Measurements from ENCODE around the gene ZDHHC17.

Gene ZDHHC17

GRCh38 chr12:76810671-76811419, 46.9 kb downstream of the ZDHHC17 start:
- CTCF ChIA-PET: no interaction called here
- WGBS (ENCODE audit: insufficient coverage): 100% methylated on average over 4 of the region's 6 CpGs

GRCh38 chr12:76811976-76812375, 48.1 kb downstream of the ZDHHC17 start:
- no peak overlapping the region for H3K27ac ChIP-seq (ENCODE audit: insufficient read depth in 1 of 2, low read depth in 1 of 2, low read length in 2 of 2, poor library complexity in 1 of 2, severe bottlenecking in 2 of 2)
- H3K36me3 ChIP-seq (ENCODE audit: control insufficient read depth in 4 of 4, insufficient read depth in 4 of 4, low read length in 3 of 4): peaks cover 2 to 37% (median 18%) of the 10 kb centered on the region in 4 experiments
- H3K4me3 ChIP-seq (ENCODE audit: control insufficient read depth in 1 of 7, extremely low read depth in 1 of 7, insufficient read depth in 4 of 7, low read depth in 2 of 7, low read length in 6 of 7): no peak overlapping the region
- WGBS (ENCODE audit: insufficient coverage): 100% methylated on average over 1 of the region's 1 CpG
- ChIA-PET POLR2A (no interaction called here), CTCF (no interaction called here)
- no peaks in the 10 kb centered on the region for H3K27me3 ChIP-seq (replicated peaks in 2 of 5; ENCODE audit: control insufficient read depth in 4 of 5, insufficient read depth in 5 of 5, low read length in 4 of 5)
- H3K9me3 ChIP-seq (ENCODE audit: control extremely low read depth in 1 of 5, control insufficient read depth in 4 of 5, insufficient read depth in 2 of 5, low read depth in 1 of 5, low read length in 4 of 5): no peaks in the 10 kb centered on the region
- H3K4me1 ChIP-seq (ENCODE audit: control extremely low read depth in 1 of 4, control insufficient read depth in 4 of 4, insufficient read depth in 4 of 4, low read length in 3 of 4): no peaks in the 10 kb centered on the region
- DNase-seq: no peak

More at GRCh38 chr12:76810671-76811419, 46.9 kb downstream of the ZDHHC17 start:
- Histone ChIP-seq H3K4me1 (ENCODE audit: control extremely low read depth in 1 of 4, control insufficient read depth in 4 of 4, insufficient read depth in 4 of 4, low read length in 3 of 4) (no peaks in the 10 kb centered on the region), H3K36me3 (ENCODE audit: control insufficient read depth in 4 of 4, insufficient read depth in 4 of 4, low read length in 3 of 4) (peaks cover 2 to 44% (median 22%) of the 10 kb centered on the region in 4 experiments), H3K27me3 (replicated peaks in 2 of 5; ENCODE audit: control insufficient read depth in 4 of 5, insufficient read depth in 5 of 5, low read length in 4 of 5) (no peaks in the 10 kb centered on the region), H3K9me3 (ENCODE audit: control extremely low read depth in 1 of 5, control insufficient read depth in 4 of 5, insufficient read depth in 2 of 5, low read depth in 1 of 5, low read length in 4 of 5) (no peaks in the 10 kb centered on the region), H3K27ac (ENCODE audit: insufficient read depth in 1 of 2, low read depth in 1 of 2, low read length in 2 of 2, poor library complexity in 1 of 2, severe bottlenecking in 2 of 2) (no peak overlapping the region), H3K4me3 (ENCODE audit: control insufficient read depth in 1 of 7, extremely low read depth in 1 of 7, insufficient read depth in 4 of 7, low read depth in 2 of 7, low read length in 6 of 7) (no peak overlapping the region)
- POLR2A ChIA-PET: no interaction called here
- DNase-seq: no peak

- H3K27me3 ChIP-seq (replicated peaks in 2 of 5; ENCODE audit: control insufficient read depth in 4 of 5, insufficient read depth in 5 of 5, low read length in 4 of 5): no peaks in the 10 kb centered on the region
- CTCF ChIA-PET: no interaction called here
- DNase-seq: no peak
- H3K4me1 ChIP-seq (ENCODE audit: control extremely low read depth in 1 of 4, control insufficient read depth in 4 of 4, insufficient read depth in 4 of 4, low read length in 3 of 4): no peaks in the 10 kb centered on the region
- H3K36me3 ChIP-seq (ENCODE audit: control insufficient read depth in 4 of 4, insufficient read depth in 4 of 4, low read length in 3 of 4): peaks cover 2 to 27% (median 15%) of the 10 kb centered on the region in 4 experiments
- no peak overlapping the region for H3K4me3 ChIP-seq (ENCODE audit: control insufficient read depth in 1 of 7, extremely low read depth in 1 of 7, insufficient read depth in 4 of 7, low read depth in 2 of 7, low read length in 6 of 7)
- no peaks in the 10 kb centered on the region for H3K9me3 ChIP-seq (ENCODE audit: control extremely low read depth in 1 of 5, control insufficient read depth in 4 of 5, insufficient read depth in 2 of 5, low read depth in 1 of 5, low read length in 4 of 5)
- POLR2A ChIA-PET: no interaction called here
- H3K27ac ChIP-seq (ENCODE audit: insufficient read depth in 1 of 2, low read depth in 1 of 2, low read length in 2 of 2, poor library complexity in 1 of 2, severe bottlenecking in 2 of 2): no peak overlapping the region
Measured at GRCh38 chr12:76813265-76813664, 49.4 kb downstream of the ZDHHC17 start.

DNA sequence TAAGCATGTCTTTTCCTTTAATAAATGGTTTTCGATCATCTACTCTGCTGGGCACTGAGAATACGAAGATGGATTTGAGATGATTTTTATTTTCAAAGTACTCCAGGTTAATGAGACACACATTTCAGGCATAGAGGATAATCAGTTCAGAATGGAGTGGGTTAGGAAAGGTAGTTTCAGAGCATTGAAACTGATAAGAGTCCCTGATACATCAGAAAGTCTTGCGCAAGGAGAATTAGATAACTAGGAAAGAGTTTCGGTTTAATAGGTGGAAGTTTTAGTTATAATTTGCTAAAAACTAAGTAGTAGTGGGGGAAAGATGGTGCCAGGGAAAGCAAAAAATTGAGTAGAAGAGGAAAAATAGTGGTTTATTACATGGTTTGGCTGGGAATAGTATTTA, 50.1 kb downstream of the ZDHHC17 start:
- Histone ChIP-seq H3K27ac (ENCODE audit: insufficient read depth in 1 of 2, low read depth in 1 of 2, low read length in 2 of 2, poor library complexity in 1 of 2, severe bottlenecking in 2 of 2) (no peak overlapping the region), H3K27me3 (replicated peaks in 2 of 5; ENCODE audit: control insufficient read depth in 4 of 5, insufficient read depth in 5 of 5, low read length in 4 of 5) (no peaks in the 10 kb centered on the region), H3K4me1 (ENCODE audit: control extremely low read depth in 1 of 4, control insufficient read depth in 4 of 4, insufficient read depth in 4 of 4, low read length in 3 of 4) (no peaks in the 10 kb centered on the region), H3K9me3 (ENCODE audit: control extremely low read depth in 1 of 5, control insufficient read depth in 4 of 5, insufficient read depth in 2 of 5, low read depth in 1 of 5, low read length in 4 of 5) (no peaks in the 10 kb centered on the region), H3K4me3 (ENCODE audit: control insufficient read depth in 1 of 7, extremely low read depth in 1 of 7, insufficient read depth in 4 of 7, low read depth in 2 of 7, low read length in 6 of 7) (no peak overlapping the region), H3K36me3 (ENCODE audit: control insufficient read depth in 4 of 4, insufficient read depth in 4 of 4, low read length in 3 of 4) (peaks cover 2 to 27% (median 16%) of the 10 kb centered on the region in 4 experiments)
- DNase-seq: no peak
- 100% methylated on average over 3 of the region's 4 CpGs for WGBS (ENCODE audit: insufficient coverage)
- ChIA-PET POLR2A (no interaction called here), CTCF (no interaction called here)

GRCh38 chr12:76820888-76821482, 57.1 kb downstream of the ZDHHC17 start:
- peaks cover 2 to 14% (median 11%) of the 10 kb centered on the region in 4 experiments for H3K36me3 ChIP-seq (ENCODE audit: control insufficient read depth in 4 of 4, insufficient read depth in 4 of 4, low read length in 3 of 4)
- H3K4me1 ChIP-seq (ENCODE audit: control extremely low read depth in 1 of 4, control insufficient read depth in 4 of 4, insufficient read depth in 4 of 4, low read length in 3 of 4): no peaks in the 10 kb centered on the region
- no peaks in the 10 kb centered on the region for H3K9me3 ChIP-seq (ENCODE audit: control extremely low read depth in 1 of 5, control insufficient read depth in 4 of 5, insufficient read depth in 2 of 5, low read depth in 1 of 5, low read length in 4 of 5)
- DNase-seq: peak in 1 of 3 donors; percentile 10
- ChIA-PET POLR2A (interaction anchor here (0.6 kb wide), 1 partner anchor 60 kb away, joined by 3 read pairs; no protein-coding TSS in a partner anchor), CTCF (interaction anchor here (1.0 to 2.9 kb wide), 7 partner anchors 10 to 199 kb away, joined by 3 to 11 read pairs (median 4); no protein-coding TSS in a partner anchor)
- H3K4me3 ChIP-seq (ENCODE audit: control insufficient read depth in 1 of 7, extremely low read depth in 1 of 7, insufficient read depth in 4 of 7, low read depth in 2 of 7, low read length in 6 of 7): no peak overlapping the region
- H3K27me3 ChIP-seq (replicated peaks in 2 of 5; ENCODE audit: control insufficient read depth in 4 of 5, insufficient read depth in 5 of 5, low read length in 4 of 5): no peaks in the 10 kb centered on the region
- no peak overlapping the region for H3K27ac ChIP-seq (ENCODE audit: insufficient read depth in 1 of 2, low read depth in 1 of 2, low read length in 2 of 2, poor library complexity in 1 of 2, severe bottlenecking in 2 of 2)
- no CpG with 5 or more reads among the region's 2 CpGs for WGBS (ENCODE audit: insufficient coverage)

DNA sequence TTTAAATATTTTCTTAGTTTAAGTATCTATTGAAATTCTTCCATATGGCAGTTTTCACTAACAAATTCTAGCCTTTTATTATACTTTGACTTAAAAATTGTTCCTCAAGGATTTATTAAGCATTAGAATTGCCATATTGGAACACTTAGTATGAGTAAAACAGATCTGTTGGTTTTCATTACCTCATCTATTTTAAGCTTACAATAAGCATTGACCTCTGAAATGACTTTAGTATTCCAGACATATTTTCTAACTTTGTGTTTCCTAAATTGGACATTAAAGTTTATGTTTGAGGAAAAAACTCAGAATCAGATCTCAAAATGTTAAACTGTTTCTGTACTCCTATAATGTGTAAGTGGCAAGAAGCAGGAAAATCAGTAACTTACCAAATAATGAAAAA, 66.5 kb downstream of the ZDHHC17 start:
- Histone ChIP-seq H3K4me1 (ENCODE audit: control extremely low read depth in 1 of 4, control insufficient read depth in 4 of 4, insufficient read depth in 4 of 4, low read length in 3 of 4) (no peaks in the 10 kb centered on the region), H3K9me3 (ENCODE audit: control extremely low read depth in 1 of 5, control insufficient read depth in 4 of 5, insufficient read depth in 2 of 5, low read depth in 1 of 5, low read length in 4 of 5) (peaks cover 2 to 13% (median 3%) of the 10 kb centered on the region in 5 experiments), H3K27ac (ENCODE audit: insufficient read depth in 1 of 2, low read depth in 1 of 2, low read length in 2 of 2, poor library complexity in 1 of 2, severe bottlenecking in 2 of 2) (no peak overlapping the region), H3K27me3 (replicated peaks in 2 of 5; ENCODE audit: control insufficient read depth in 4 of 5, insufficient read depth in 5 of 5, low read length in 4 of 5) (no peaks in the 10 kb centered on the region), H3K4me3 (ENCODE audit: control insufficient read depth in 1 of 7, extremely low read depth in 1 of 7, insufficient read depth in 4 of 7, low read depth in 2 of 7, low read length in 6 of 7) (no peak overlapping the region), H3K36me3 (ENCODE audit: control insufficient read depth in 4 of 4, insufficient read depth in 4 of 4, low read length in 3 of 4) (peaks cover 10 to 35% (median 19%) of the 10 kb centered on the region in 4 experiments)
- no peak for DNase-seq
- CTCF ChIA-PET: interaction anchor here (1.5 kb wide), 1 partner anchor 10 kb away, joined by 4 read pairs; no protein-coding TSS in a partner anchor
- POLR2A ChIA-PET: no interaction called here

DNA sequence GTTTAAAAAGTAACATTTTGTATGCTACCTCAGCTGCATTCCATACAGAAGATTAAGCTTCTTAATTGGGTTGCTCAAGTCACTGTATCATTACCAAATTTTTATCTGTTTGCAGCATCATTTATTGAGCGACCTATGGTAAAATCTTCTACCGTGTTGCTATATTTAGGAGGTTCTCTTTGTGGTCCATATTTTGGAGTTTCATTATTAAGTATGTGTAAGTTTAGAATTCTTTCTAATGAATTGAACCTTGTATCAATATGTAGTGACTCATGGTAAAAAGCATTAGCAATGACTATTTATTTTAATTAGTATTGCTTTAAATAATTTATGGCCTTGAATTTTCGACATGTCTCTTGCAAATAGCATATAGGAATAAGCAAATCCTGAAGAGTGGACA, 72.7 kb downstream of the ZDHHC17 start:
- peaks cover 0 to 11% (median 11%) of the 10 kb centered on the region in 4 experiments for H3K36me3 ChIP-seq (ENCODE audit: control insufficient read depth in 4 of 4, insufficient read depth in 4 of 4, low read length in 3 of 4)
- no peaks in the 10 kb centered on the region for H3K27me3 ChIP-seq (replicated peaks in 2 of 5; ENCODE audit: control insufficient read depth in 4 of 5, insufficient read depth in 5 of 5, low read length in 4 of 5)
- H3K4me1 ChIP-seq (ENCODE audit: control extremely low read depth in 1 of 4, control insufficient read depth in 4 of 4, insufficient read depth in 4 of 4, low read length in 3 of 4): no peaks in the 10 kb centered on the region
- peaks cover 2 to 11% (median 2%) of the 10 kb centered on the region in 5 experiments for H3K9me3 ChIP-seq (ENCODE audit: control extremely low read depth in 1 of 5, control insufficient read depth in 4 of 5, insufficient read depth in 2 of 5, low read depth in 1 of 5, low read length in 4 of 5)
- H3K27ac ChIP-seq (ENCODE audit: insufficient read depth in 1 of 2, low read depth in 1 of 2, low read length in 2 of 2, poor library complexity in 1 of 2, severe bottlenecking in 2 of 2): no peak overlapping the region
- ChIA-PET POLR2A (no interaction called here), CTCF (interaction anchor here (1.1 to 1.9 kb wide), 2 partner anchors 16 to 46 kb away, joined by 3 to 4 read pairs; no protein-coding TSS in a partner anchor)
- H3K4me3 ChIP-seq (ENCODE audit: control insufficient read depth in 1 of 7, extremely low read depth in 1 of 7, insufficient read depth in 4 of 7, low read depth in 2 of 7, low read length in 6 of 7): no peak overlapping the region
- no peak for DNase-seq
- no CpG with 5 or more reads among the region's 3 CpGs for WGBS (ENCODE audit: insufficient coverage)

All from common myeloid progenitor, CD34-positive (primary cell).